Measurements from ENCODE around the gene LYRM4.

DNA sequence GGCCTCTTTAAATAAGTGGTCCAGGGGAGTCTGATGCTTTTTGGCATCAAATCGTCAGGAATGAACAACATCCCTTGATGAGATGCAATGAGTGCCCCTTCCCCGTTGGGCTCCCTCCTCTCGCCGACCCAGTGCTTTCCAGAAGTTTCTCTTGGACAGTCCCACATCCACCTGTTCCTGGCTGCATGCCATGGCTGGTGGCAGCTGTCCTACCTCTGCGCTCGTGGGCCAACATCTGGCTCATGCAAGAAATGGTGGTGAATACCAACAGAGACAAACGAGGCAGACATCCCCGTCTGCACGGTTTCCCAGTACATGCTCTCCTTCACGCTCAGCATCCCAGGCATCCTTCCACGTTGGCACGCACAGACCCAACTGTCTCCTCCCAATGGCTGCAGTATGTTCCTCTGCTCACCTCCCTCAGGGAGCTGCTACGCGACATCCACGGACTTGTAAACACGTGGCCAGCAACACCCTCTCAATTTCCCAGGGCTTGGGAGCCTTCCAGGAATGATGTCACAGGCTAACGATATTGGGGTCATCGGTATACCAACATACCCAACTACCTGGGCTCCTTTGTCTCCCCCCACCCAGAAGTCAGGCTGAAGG is 138.1 kb downstream of the LYRM4 start:
- TF ChIP-seq CTCF (IDR thresholded peaks at IDR 0.05; ENCODE audit: low read length), result no peak
- TF ChIP-seq EZH2 (IDR thresholded peaks at IDR 0.05; ENCODE audit: borderline replicate concordance, low read length), result no peak

All from OCI-LY1 (cell line).